Measurements from ENCODE around the gene POLL. TPM values are rescaled to one million over a fixed set of nuclear protein-coding genes. Genes with fewer than 3 reads are reported as not detected.

Gene POLL
- total RNA-seq = 6.6 and 8.0 TPM in 2 replicates

GRCh38 chr10:101587725-101588653, at the start of gene POLL, which contains the start of gene DPCD:
TSS of gene POLL (minus strand) at chr10:101588257. CDS start at chr10:101587360, 897 bp downstream.
TSS of gene DPCD (plus strand) at chr10:101588321. CDS start at chr10:101588337, 16 bp downstream.

Other genes starting within 250 kb of the POLL start
- 6.0 and 15.2 TPM in 2 replicates for gene BTRC, start 234.1 kb downstream of the POLL start, total RNA-seq
- gene DPCD, start 64 bp upstream of the POLL start, total RNA-seq = 25.3 and 28.7 TPM in 2 replicates
- 24.1 and 33.2 TPM in 2 replicates for gene FBXW4, start 106.9 kb upstream of the POLL start, total RNA-seq
- not detected in 2 replicates for gene FGF8, start 187.9 kb upstream of the POLL start, total RNA-seq
- gene NPM3, start 195.2 kb upstream of the POLL start, total RNA-seq = 82.2 and 88.2 TPM in 2 replicates
- 65.4 and 112 TPM in 2 replicates for gene OGA, start 230.2 kb upstream of the POLL start, total RNA-seq

All from bladder microvascular endothelial cell (primary cell).